Forelimb muscle (tissue), 1 donor: ENCODE results near the gene PSTPIP2. TPM values are rescaled to one million over a fixed set of nuclear protein-coding genes. Genes with fewer than 3 reads are reported as not detected.
"Not testable (repeated sequence)": the region's sequence is repeated elsewhere in the genome, so short reads cannot be mapped to it uniquely, and the experiment has no call there.

Experiments used
- DNase-seq: peaks from one replicate; pipeline ENCODE4 v3.0.0-alpha.2; 2013; ENCODE audit warnings: low read depth
- polyA plus RNA-seq: library from polyadenylated mRNA; unstranded; fragments of 120-200 nt; gene quantifications from one replicate; pipeline ENCODE4 v1.2.1, GENCODE V29; 2013; ENCODE audit not compliant: insufficient read length

PSTPIP2 gene
- polyA plus RNA-seq, 1 donor = 2.4 TPM

- DNase-seq = no peak
Observed at GRCh38 chr18:46070232-46070631, 1.8 kb downstream of the PSTPIP2 start.

- DNase-seq = no peak
Observed at GRCh38 chr18:46069524-46069923, 2.5 kb downstream of the PSTPIP2 start.

GRCh38 chr18:46068763-46069162, 3.3 kb downstream of the PSTPIP2 start:
- no peak for DNase-seq

- DNase-seq = no peak
Observed at GRCh38 chr18:46067438-46068007, 4.5 kb downstream of the PSTPIP2 start.

GRCh38 chr18:46062781-46063180, 9.3 kb downstream of the PSTPIP2 start:
- DNase-seq = no peak

- no peak for DNase-seq
Observed at GRCh38 chr18:46061796-46062195, 10.3 kb downstream of the PSTPIP2 start.

GRCh38 chr18:46061387-46061786, 10.7 kb downstream of the PSTPIP2 start:
- DNase-seq = no peak

- DNase-seq = no peak
Observed at GRCh38 chr18:46060359-46060841, 11.7 kb downstream of the PSTPIP2 start.

- DNase-seq = no peak
Observed at GRCh38 chr18:46055838-46056230, 16.2 kb downstream of the PSTPIP2 start.

- no peak for DNase-seq
Observed at GRCh38 chr18:46054956-46055837, 16.9 kb downstream of the PSTPIP2 start.

GRCh38 chr18:46053368-46054095, 18.5 kb downstream of the PSTPIP2 start:
- DNase-seq = no peak

- DNase-seq = no peak
Observed at GRCh38 chr18:46051731-46052461, 20.2 kb downstream of the PSTPIP2 start.

- DNase-seq = no peak
Observed at GRCh38 chr18:46050268-46050667, 21.8 kb downstream of the PSTPIP2 start.

- DNase-seq = no peak
Observed at GRCh38 chr18:46048641-46049040, 23.4 kb downstream of the PSTPIP2 start.

GRCh38 chr18:46047369-46047768, 24.7 kb downstream of the PSTPIP2 start:
- DNase-seq = not testable (repeated sequence)

GRCh38 chr18:46046688-46047087, 25.4 kb downstream of the PSTPIP2 start:
- DNase-seq = no peak

- no peak for DNase-seq
Observed at GRCh38 chr18:46046126-46046525, 25.9 kb downstream of the PSTPIP2 start.

- DNase-seq = no peak
Observed at GRCh38 chr18:46042571-46043123, 29.4 kb downstream of the PSTPIP2 start.

- no peak for DNase-seq
Observed at GRCh38 chr18:46040747-46041104, 31.3 kb downstream of the PSTPIP2 start.

GRCh38 chr18:46040033-46040746, 31.9 kb downstream of the PSTPIP2 start:
- DNase-seq = no peak
